Gastroesophageal sphincter (tissue), 3 donors: Measurements from ENCODE around the gene ARID5B.

ENCODE experiments used
- CTCF ChIP-seq, 4 experiments: fragments of 200-600 bp in 2 of 4; fragments of 450-650 bp in 2 of 4; sonication (generic) in 1 of 4; IDR thresholded peaks; one replicate each; pipeline ENCODE4 v1.5.1; 2017 to 2019; ENCODE audit warnings: antibody characterized with exemption in 4 of 4, mild to moderate bottlenecking in 2 of 4, moderate library complexity in 2 of 4
- POLR2A ChIP-seq, 2 donors: fragments of 450-650 bp; IDR thresholded peaks; one replicate each; pipeline ENCODE4 v1.6.1; 2017; ENCODE audit warnings: antibody characterized with exemption in 2 of 2, mild to moderate bottlenecking in 2 of 2, moderate library complexity in 1 of 2

- no peak for TF ChIP-seq CTCF (IDR thresholded peaks at IDR 0.05)
- no peak for TF ChIP-seq POLR2A (IDR thresholded peaks at IDR 0.05)
Measured at GRCh38 chr10:61901829-61902444, 438 bp downstream of the ARID5B start.
